Endothelial cell of umbilical vein (primary cell): Measurements from ENCODE around the gene TIMM17A. TPM values are rescaled to one million over a fixed set of nuclear protein-coding genes. Genes with fewer than 3 reads are reported as not detected.

Experiments used
- BruUV-seq: library from RNA; stranded (reverse); fragments of 400-500 nt; replicated peaks from 2 replicates; lab custom pipeline; 2021; lab: Mats Ljungman, UMichigan
- CTCF ChIA-PET: fragments of 300-600, 350-600 bp; sonication (Branson Sonifier 250); formaldehyde crosslinking; loops from one replicate; lab custom pipeline; 2021; ENCODE audit warnings: antibody characterized with exemption, inconsistent platforms; lab: Charles Lee
- POLR2A ChIA-PET: fragments of 300-600, 350-600 bp; sonication (Branson Sonifier 250); formaldehyde crosslinking; loops from one replicate; lab custom pipeline; 2021; ENCODE audit warnings: antibody characterized with exemption, inconsistent platforms; lab: Charles Lee
- DNase-seq: peaks from one replicate; pipeline ENCODE4 v3.0.0-alpha.2; 2011; ENCODE audit warnings: low read depth, low spot score
- FAIRE-seq: peaks from 2 replicates; lab custom pipeline; 2011; peaks lifted over from hg19 to GRCh38; lab: Jason Lieb, UNC
- H2AFZ ChIP-seq: 2 replicates; pipeline ENCODE4 v1.6.0; 2012; ENCODE audit warnings: low read depth, low read length, control low read depth, inconsistent platforms
- H3K27ac ChIP-seq: 2 replicates; pipeline ENCODE4 v1.5.1; 2011; ENCODE audit warnings: low read depth, mild to moderate bottlenecking, control low read depth, low read length, moderate library complexity; ENCODE audit not compliant: insufficient read depth
- H3K27me3 ChIP-seq, 2 experiments: 2 replicates each; pipeline versions ENCODE4 v1.6.0 to v1.6.1; 2011; ENCODE audit warnings: low read length in 2 of 2, mixed read lengths in 1 of 2; ENCODE audit not compliant: control insufficient read depth in 2 of 2, insufficient read depth in 2 of 2
- H3K36me3 ChIP-seq, 2 experiments: 2 replicates in 1 of 2; 3 replicates in 1 of 2; pipeline ENCODE4 v1.5.1; 2011; ENCODE audit warnings: low read length in 2 of 2, mild to moderate bottlenecking in 1 of 2, moderate library complexity in 1 of 2; ENCODE audit not compliant: control insufficient read depth in 2 of 2, insufficient read depth in 2 of 2; ENCODE audit errors: extremely low read depth in 1 of 2
- H3K4me1 ChIP-seq: 3 replicates; pipeline ENCODE4 v1.5.1; 2011; ENCODE audit warnings: mild to moderate bottlenecking, low read length; ENCODE audit not compliant: control insufficient read depth, insufficient read depth; ENCODE audit errors: extremely low read depth
- H3K4me2 ChIP-seq: 2 replicates; pipeline ENCODE4 v1.6.1; 2011; ENCODE audit warnings: low read length, control low read depth, mixed read lengths; ENCODE audit not compliant: insufficient read depth
- H3K4me3 ChIP-seq, 3 experiments: fragments of 200-600 bp in 1 of 3; sonication (generic), shearing (Covaris generic) in 1 of 3; replicated peaks in 1 of 3; 2 replicates each; pipeline ENCODE4 v1.5.1; 2011 to 2016; ENCODE audit warnings: control low read depth in 3 of 3, low read length in 3 of 3, mild to moderate bottlenecking in 2 of 3, inconsistent platforms in 1 of 3, low read depth in 1 of 3, moderate library complexity in 1 of 3; ENCODE audit not compliant: insufficient read depth in 1 of 3
- H3K79me2 ChIP-seq: 2 replicates; pipeline ENCODE4 v1.6.0; 2012; ENCODE audit warnings: low read length, inconsistent platforms; ENCODE audit not compliant: control insufficient read depth, insufficient read depth
- H3K9ac ChIP-seq: replicated peaks from 2 replicates; pipeline ENCODE3; 2011; ENCODE audit warnings: low read length, control low read depth; ENCODE audit not compliant: insufficient read depth; ENCODE audit errors: extremely low read depth
- H3K9me1 ChIP-seq: replicated peaks from 3 replicates; pipeline ENCODE4 v1.6.0; 2011; ENCODE audit warnings: mild to moderate bottlenecking, low read length; ENCODE audit not compliant: control insufficient read depth, insufficient read depth; ENCODE audit errors: extremely low read depth
- H3K9me3 ChIP-seq: replicated peaks from 2 replicates; pipeline ENCODE4 v1.5.1; 2012; ENCODE audit warnings: low read length, inconsistent platforms; ENCODE audit not compliant: control insufficient read depth, insufficient read depth
- H4K20me1 ChIP-seq: replicated peaks from 2 replicates; pipeline ENCODE3; 2011; ENCODE audit warnings: mild to moderate bottlenecking, low read length; ENCODE audit not compliant: control insufficient read depth, insufficient read depth; ENCODE audit errors: extremely low read depth
- EZH2 ChIP-seq: IDR thresholded peaks from 2 replicates; pipeline ENCODE4 v1.6.1; 2012; ENCODE audit warnings: borderline replicate concordance, low read depth, mild to moderate bottlenecking, moderate library complexity, low read length, inconsistent platforms; ENCODE audit not compliant: severe bottlenecking
- FOS ChIP-seq: IDR thresholded peaks from 2 replicates; pipeline ENCODE4 v1.6.1; 2011; ENCODE audit warnings: mild to moderate bottlenecking, low read length, moderate library complexity, borderline replicate concordance; ENCODE audit not compliant: insufficient read depth
- GATA2 ChIP-seq: IDR thresholded peaks from 2 replicates; pipeline ENCODE4 v1.7.0; 2011; ENCODE audit warnings: low read depth, mild to moderate bottlenecking, moderate library complexity, mixed read lengths, low read length; ENCODE audit not compliant: insufficient read length, insufficient read depth
- JUN ChIP-seq: IDR thresholded peaks from 2 replicates; pipeline ENCODE4 v1.6.1; 2011; ENCODE audit warnings: borderline replicate concordance, low read depth; ENCODE audit not compliant: insufficient read length, insufficient read depth
- MYC ChIP-seq: IDR thresholded peaks from one replicate; pipeline ENCODE4 v1.6.1; 2011; ENCODE audit warnings: mild to moderate bottlenecking, low read depth, low read length
- POLR2A ChIP-seq: IDR thresholded peaks from 2 replicates; pipeline ENCODE4 v1.6.1; 2012; ENCODE audit warnings: low read depth, mild to moderate bottlenecking, control low read depth, low read length
- POLR2AphosphoS5 ChIP-seq: IDR thresholded peaks from 2 replicates; pipeline ENCODE4 v1.6.1; 2012; ENCODE audit warnings: low read depth, mild to moderate bottlenecking, control low read depth, low read length, moderate library complexity; ENCODE audit not compliant: insufficient read depth
- dilution Hi-C: fragments of 300-500 bp; cut with MboI; formaldehyde crosslinking; loops from one replicate; pipeline ENCODE4 v1.15.0; 2019; ENCODE audit warnings: low sequenced_read_pairs; ENCODE audit not compliant: extremely low pct_ligation_motif_present
- intact Hi-C: fragments of 100-400 bp; cut with micrococcal nuclease; formaldehyde crosslinking; loops from one replicate; pipeline ENCODE4 v1.10.0; 2022
- polyA plus RNA-seq, 4 experiments: library from polyadenylated mRNA; depleted of rRNA in 3 of 4; stranded (reverse) in 3 of 4; unstranded in 1 of 4; fragments of >200 nt; gene quantifications; 2 replicates each; pipeline versions ENCODE4 v1.2.1 to v1.2.3, GENCODE V29; 2011 to 2012; ENCODE audit warnings: missing spikeins in 1 of 4
- total RNA-seq: library from RNA; stranded (reverse); gene quantifications from 2 replicates; pipeline ENCODE4 v1.2.3, GENCODE V29; 2021
- TF ChIP-seq, protein P1 (sequence below), 2 donors: IDR thresholded peaks; 1 replicate in 1 of 2; 2 replicates in 1 of 2; pipeline ENCODE4 v1.5.1; 2011; ENCODE audit warnings: low read length in 2 of 2, mild to moderate bottlenecking in 2 of 2, moderate library complexity in 2 of 2, control low read depth in 1 of 2, inconsistent platforms in 1 of 2, low read depth in 1 of 2; ENCODE audit not compliant: insufficient read depth in 1 of 2; ENCODE audit errors: extremely low read depth in 1 of 2
- TF ChIP-seq, protein P2 (sequence below): IDR thresholded peaks from 2 replicates; pipeline ENCODE4 v1.6.1; 2011; ENCODE audit not compliant: insufficient read depth, insufficient read length

The TIMM17A gene
- total and polyA plus RNA-seq, 2 donors (not counting 3 experiments of a cell fraction or from before 2014, with no cell fraction given): 57.9 to 105 TPM

DNA sequence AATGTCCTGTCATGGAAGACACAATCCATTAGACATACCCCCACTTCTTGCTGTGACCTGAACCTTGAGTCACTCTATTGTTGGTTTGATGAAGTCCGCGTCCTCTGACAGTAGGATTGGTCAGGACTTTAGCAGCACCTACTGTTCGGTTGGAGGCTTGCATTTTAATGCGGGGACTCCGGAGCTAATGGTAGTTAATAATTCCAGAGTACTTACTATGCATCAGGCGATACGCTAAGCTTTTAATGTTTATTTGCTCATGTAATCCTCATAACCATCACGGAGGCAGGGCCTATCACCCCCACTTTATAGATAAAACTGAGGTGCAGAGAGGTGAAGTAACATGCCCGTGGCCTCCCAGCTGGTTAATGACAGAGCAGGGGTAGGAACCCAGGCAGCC, 47.2 kb downstream of the TIMM17A start:
- no peak for FAIRE-seq
- no peaks in the 10 kb centered on the region for H3K79me2 ChIP-seq

GRCh38 chr1:202004711-202005110, 49.4 kb downstream of the TIMM17A start:
- Histone ChIP-seq H3K36me3 (peaks cover 17 to 26% of the 10 kb centered on the region in 2 experiments), H3K79me2 (no peaks in the 10 kb centered on the region), H3K27ac (no peak overlapping the region), H2AFZ (no peak overlapping the region), H3K27me3 (no peaks in the 10 kb centered on the region), H3K4me3 (no peak overlapping the region), H3K9me1 (no peaks in the 10 kb centered on the region), H3K4me1 (peaks cover 3% of the 10 kb centered on the region), H3K9ac (no peak overlapping the region), H3K9me3 (no peaks in the 10 kb centered on the region), H3K4me2 (no peak overlapping the region), H4K20me1 (no peaks in the 10 kb centered on the region)
- TF ChIP-seq JUN (no peak), GATA2 (no peak), POLR2A (no peak), EZH2 (no peak), MYC (no peak), FOS (no peak), POLR2AphosphoS5 (no peak)
- TF ChIP-seq, protein P1, sequence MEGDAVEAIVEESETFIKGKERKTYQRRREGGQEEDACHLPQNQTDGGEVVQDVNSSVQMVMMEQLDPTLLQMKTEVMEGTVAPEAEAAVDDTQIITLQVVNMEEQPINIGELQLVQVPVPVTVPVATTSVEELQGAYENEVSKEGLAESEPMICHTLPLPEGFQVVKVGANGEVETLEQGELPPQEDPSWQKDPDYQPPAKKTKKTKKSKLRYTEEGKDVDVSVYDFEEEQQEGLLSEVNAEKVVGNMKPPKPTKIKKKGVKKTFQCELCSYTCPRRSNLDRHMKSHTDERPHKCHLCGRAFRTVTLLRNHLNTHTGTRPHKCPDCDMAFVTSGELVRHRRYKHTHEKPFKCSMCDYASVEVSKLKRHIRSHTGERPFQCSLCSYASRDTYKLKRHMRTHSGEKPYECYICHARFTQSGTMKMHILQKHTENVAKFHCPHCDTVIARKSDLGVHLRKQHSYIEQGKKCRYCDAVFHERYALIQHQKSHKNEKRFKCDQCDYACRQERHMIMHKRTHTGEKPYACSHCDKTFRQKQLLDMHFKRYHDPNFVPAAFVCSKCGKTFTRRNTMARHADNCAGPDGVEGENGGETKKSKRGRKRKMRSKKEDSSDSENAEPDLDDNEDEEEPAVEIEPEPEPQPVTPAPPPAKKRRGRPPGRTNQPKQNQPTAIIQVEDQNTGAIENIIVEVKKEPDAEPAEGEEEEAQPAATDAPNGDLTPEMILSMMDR (IDR thresholded peaks at IDR 0.05; ENCODE audit: extremely low read depth in 1 of 2, insufficient read depth in 1 of 2, low read depth in 1 of 2, low read length in 2 of 2): no peak
- TF ChIP-seq, protein P2, sequence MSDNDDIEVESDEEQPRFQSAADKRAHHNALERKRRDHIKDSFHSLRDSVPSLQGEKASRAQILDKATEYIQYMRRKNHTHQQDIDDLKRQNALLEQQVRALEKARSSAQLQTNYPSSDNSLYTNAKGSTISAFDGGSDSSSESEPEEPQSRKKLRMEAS: no peak
- intact Hi-C loops (no loop called here), dilution Hi-C loops (no loop called here)
- POLR2A ChIA-PET: no interaction called here
- CTCF ChIA-PET: interaction anchor here (1.0 to 5.6 kb wide), 5 partner anchors 9 to 117 kb away, joined by 3 to 61 read pairs (median 6); partner anchors contain the start of gene GPR37L1
- FAIRE-seq (no peak), DNase-seq (no peak)
- no TSS peak for BruUV-seq

More for the DNA sequence above, 47.2 kb downstream of the TIMM17A start:
- BruUV-seq: no TSS peak
- Histone ChIP-seq H2AFZ (no peak overlapping the region), H3K9ac (no peak overlapping the region), H3K36me3 (peaks cover 17 to 26% of the 10 kb centered on the region in 2 experiments), H4K20me1 (no peaks in the 10 kb centered on the region), H3K4me2 (no peak overlapping the region), H3K27ac (no peak overlapping the region), H3K27me3 (no peaks in the 10 kb centered on the region), H3K4me1 (peaks cover 3% of the 10 kb centered on the region), H3K9me1 (no peaks in the 10 kb centered on the region), H3K9me3 (no peaks in the 10 kb centered on the region), H3K4me3 (no peak overlapping the region)
- CTCF ChIA-PET: no interaction called here
- dilution Hi-C loops: no loop called here
- POLR2A ChIA-PET: no interaction called here
- intact Hi-C loops: no loop called here
- TF ChIP-seq JUN (no peak), FOS (no peak)
- no peak for DNase-seq
